ENCODE measurements around the gene NKPD1.

NKPD1 gene, protein sequence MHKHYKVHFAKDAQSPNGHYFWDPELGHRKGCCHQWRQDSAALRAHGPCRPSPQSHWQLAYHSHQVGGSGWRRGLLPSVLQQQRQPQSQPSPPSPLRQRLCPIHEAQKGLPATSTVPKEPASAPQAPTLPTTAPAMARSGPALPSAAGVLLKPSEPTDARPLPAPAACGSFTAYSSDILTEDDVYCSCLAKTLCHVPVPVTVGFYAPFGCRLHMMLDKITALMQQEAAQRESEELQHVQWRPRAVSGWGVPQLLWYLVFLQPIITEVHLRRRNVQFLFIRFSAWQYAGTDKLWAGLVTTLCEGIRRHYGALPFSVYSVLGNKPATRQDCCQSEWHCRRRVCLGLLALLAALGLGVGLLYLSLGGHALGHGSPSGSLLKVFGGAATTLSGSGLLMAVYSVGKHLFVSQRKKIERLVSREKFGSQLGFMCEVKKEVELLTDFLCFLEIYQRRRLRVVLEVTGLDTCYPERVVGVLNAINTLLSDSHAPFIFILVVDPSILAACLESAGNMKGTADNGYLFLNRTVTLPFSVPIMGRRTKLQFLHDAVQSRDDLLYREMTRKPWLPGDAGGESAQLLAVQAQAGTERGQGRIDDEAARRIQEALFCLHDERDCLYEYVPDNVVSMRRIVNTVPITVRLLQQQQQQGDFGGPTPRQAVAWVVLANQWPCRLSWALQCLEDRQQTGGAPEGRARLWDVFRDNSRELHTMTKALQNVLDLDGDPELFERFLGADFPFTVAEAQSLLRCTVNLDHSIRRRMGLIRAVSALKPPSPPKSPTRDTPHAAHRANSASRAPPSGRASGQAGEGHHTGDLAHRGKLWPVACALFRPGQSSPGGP

DNA sequence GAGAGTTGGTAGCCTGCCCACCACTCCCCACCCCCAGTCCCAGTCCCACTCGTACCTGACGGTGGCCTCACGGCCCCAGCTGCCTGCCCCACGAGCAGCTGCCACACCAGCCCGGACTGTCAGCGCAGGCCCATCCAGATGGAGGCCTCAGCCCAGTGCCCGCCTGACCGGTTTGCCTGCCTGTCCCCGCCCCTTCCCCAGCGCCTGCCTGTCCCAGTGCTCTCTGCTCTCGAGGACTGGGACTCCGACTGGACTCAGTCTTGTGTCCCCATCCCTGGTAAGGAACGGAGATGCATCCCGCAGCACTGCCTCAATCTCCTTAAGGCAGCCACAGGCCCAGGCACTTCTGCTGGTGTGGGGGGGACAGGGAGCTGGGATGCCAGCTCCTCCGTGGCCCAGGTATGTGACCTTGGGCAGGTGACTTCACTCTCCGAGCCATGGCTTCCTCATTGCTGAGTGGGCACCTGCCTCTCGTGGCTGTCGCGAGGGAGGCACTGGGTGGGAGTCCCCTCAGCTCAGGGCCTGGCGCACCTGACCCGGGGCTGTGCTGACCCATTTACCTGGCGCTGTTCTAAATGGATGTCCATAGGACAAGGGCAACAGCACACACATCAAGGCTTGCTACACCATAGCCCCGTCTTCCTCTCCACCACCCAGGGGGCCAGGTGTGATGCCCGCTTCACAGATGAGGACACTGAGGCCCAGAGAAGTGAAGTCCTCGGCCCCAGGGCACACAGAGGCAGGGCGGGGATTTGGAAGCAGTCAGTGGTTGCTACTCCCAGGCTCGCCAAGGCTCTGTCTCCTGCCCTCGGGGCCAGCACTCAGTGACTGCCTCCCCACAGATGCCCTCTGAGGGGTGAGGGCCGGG lies at the start of gene NKPD1:
TSS of gene NKPD1 (minus strand) at position 113 of the 868 bp plus-strand sequence. CDS start 832 bp downstream, outside the sequence.
- DNase-seq = no peak

DNA sequence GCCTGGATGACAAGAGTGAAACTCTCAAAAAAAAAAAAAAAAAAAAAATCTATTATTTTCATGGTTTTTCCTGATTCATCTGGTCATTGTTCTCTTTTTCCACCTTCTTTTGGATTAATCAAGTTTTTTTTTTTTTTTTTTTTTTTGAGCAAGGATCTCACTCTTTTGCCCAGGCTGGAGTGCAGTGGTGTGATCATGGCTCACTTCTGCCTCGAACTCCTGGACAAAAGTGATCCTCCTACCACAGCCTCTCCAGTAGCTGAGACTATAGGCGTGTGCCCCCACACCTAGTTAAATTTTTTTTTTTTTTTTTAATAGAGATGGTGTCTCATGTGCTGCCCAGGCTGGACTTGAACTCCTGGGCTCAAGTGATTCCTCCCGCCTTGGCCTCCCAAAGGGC lies 45.5 kb upstream of the NKPD1 start:
- DNase-seq = no peak

DNA sequence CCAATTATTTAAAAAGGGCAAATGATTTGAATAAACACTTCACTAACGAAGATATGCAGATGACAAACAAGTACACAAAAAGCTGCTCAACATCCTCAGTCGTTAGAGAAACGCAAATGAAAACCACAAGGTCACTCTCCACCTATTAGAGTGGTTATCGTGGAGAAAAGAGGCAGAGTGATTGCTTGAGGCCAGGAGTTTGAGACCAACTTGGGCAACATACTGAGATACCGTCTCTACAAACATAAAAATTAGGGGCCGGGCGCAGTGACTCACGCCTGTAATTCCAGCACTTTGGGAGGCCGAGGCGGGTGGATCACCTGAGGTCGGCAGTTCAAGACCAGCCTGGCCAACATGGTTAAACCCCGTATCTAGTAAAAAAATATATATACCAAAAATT lies 45.0 kb upstream of the NKPD1 start:
- no peak for DNase-seq

DNA sequence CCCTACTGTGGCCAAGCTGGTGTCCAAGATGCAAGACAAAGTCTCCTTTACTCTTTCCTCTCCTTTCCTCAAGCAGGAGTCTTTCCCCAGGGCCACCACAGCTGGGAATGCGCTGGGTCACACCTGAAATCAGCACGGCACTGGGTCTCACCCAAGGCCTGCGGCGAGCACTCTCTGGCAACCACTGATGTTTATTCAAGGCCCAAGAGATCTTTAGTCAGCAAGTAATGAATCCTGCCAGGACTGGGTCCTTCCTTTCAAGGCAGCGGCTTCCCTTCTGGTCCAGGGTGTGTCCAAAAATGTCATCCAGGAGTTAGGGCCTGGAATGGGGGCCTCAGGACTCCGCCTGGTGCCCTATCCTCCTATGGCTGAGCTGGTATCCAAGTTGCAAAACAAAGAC lies 41.9 kb upstream of the NKPD1 start:
- DNase-seq = no peak

DNA sequence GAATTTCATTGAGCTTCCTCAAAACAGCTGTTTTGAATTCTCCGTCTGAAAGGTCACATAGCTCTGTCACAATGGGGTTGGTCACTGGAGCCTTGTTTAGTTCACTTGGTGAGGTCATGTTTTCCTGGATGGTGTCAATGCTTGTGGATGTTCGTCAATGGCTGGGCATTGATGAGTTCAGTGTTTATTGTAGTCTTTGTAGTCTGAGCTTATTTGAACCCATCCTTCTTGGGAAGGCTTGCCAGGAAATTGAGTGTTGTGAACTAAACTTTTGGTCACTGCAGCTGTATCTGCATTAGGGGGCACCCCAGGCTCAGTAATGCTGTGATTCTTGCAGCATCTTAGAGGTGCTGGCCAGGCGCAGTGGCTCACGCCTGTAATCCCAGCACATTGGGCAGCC lies 39.8 kb upstream of the NKPD1 start:
- no peak for DNase-seq

DNA sequence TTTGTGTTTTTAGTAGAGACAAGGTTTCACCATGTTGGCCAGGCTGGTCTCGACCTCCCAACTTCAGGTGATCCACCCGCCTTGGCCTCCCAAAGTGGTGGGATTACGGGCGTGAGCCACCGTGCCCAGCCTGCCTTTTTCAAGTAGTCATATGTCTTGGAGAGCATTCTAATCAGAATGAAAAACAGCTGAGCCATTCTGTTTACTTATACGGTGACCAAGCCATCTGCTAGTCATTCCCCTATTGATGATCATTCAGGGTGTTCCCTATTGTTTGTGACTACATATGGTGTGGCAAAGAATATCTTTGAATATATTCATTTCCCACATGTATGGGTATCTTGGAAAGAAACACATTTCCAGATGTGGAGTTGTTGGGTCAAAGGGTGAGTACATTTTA lies 35.0 kb upstream of the NKPD1 start:
- DNase-seq = no peak

DNA sequence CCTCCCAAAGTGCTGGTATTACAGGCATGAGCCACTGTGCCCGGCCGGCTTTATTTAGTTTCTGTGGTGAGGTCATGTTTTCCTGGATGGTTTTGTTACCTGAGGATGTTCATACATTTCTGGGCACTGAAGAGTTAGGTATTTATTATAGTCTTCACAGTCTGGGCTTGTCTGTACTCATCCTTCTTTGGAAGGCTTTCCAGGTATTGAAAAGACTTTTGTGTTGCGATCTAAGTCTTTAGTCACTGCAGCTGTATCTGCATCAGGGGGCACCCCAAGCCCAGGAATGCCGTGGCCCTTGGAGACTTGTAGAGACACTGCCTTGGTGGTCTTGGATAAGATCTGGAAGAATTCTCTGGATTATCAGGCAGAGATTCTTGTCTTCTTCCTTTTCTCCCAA lies 30.6 kb upstream of the NKPD1 start:
- no peak for DNase-seq

DNA sequence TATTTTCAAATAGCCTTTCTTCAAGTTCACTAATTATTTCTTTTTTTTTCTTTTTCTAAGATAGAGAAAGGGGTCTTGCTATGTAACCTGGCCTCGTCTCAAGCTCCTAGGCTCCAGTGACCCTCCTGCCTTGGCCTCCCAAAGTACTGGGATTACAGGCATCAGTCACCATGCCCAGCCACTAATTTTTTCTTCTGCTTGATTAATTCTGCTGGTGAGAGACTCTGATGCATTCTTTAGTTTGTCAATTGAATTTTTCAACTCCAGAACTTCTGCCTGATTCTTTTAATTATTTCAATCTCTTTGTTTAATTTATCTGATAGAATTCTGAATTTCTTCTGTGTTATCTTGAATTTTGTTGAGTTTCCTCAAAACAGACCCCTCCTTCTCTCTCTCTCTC lies 29.2 kb upstream of the NKPD1 start:
- DNase-seq = no peak

DNA sequence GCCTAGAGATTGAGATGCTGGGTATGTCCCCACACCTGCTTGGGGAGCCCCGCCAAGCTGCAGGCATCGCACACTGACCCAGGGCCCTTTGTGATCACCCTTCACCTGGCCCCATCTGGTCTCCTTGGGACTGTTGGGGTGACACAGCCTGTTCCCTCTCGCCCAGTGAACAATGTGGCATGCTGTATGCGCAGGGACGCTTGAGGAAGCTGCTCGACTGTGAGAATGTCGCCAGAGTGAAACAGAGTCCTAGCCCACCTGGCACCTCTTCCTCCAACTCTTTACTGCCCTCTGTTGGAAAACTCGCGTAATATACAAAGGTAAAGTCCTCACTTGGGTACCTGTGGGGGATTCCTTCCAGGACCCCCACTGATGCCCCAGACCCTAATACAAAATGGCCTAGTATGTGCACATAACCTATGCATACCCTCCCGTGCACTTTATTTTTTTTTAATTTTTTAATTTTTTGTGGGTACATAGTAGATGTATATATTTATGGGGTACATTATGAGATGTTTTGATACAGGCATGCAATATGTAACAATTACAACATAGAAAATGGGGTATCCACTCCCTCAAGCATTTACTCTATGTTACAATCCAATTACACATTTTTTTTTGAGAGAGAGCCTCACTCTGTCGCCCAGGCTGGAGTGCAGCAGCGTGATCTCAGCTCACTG lies 26.8 kb upstream of the NKPD1 start:
- peak; percentile 53 for DNase-seq

DNA sequence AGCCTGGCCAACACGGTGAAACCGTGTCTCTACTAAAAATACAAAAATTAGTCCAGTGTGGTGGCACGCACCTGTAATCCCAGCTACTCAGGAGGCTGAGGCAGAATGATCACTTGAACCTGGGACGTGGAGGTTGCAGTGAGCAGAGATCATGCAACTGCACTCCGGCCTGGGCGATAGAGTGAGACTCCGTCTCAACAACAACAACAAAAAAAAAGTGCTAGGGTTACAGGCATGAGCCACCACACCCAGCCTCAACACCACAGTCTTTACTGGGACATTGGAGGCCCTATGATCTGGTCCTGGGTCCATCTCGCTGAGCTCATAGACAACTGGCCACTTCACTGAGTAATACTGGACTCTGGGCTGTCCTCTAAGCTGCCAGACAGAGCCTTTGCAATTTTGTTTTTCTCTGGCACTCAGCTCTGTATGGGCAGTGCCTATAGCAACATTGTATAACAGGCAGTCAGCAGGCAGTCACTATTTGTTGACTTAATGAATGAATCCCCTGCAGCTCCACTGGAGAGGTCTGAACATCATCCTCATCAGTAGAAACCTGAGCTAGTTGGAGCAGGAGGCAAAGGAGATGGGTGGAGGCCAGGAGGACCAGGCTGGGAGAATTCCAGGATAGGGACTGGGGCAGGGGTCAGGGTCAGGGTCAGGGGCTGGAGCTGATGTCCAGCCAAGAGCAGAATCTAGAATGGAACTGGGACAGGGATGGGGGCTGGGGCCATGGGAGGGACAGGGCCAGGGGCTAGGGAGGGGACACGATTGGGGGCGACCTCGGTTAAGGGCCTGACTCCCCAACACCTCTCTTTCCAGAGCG lies 25.9 kb upstream of the NKPD1 start:
- DNase-seq = no peak

DNA sequence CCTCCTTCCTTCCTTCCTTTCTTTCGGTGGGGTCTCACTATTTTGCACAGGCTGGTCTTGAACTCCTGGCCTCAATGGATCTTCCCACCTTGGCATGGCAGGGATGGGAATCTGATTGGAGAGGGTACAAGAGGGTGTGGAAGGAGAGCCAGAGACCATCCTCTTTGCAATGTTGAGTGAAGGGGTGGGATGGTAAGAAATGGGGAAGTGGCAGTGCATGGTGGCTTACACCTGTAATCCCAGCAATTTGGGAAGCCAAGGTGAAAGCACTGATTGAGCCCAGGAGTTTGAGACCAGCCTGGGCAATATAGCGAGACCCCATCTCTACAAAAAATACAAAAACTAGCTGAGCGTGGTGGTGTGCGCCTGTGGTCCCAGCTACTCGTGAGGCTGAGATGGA lies 23.3 kb upstream of the NKPD1 start:
- no peak for DNase-seq

DNA sequence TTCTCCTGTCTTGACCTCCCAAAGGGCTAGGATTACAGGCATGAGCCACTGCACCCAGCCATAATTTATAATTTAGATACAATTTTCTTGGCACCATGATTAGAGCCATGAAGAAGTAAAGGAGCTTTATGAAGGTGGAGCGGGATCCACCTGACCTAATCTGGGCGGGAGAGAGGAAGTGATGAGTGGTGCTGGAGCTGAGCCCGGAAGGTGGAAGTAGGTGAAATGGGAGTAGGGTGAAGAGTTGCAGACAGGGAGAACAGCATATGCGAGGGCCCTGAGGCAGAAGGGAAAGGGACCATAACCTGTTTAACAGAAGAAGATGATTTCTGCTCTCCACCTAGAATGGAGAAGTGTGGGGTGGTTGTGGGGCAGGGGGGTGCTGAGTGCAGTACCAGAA lies 22.0 kb upstream of the NKPD1 start:
- no peak for DNase-seq

DNA sequence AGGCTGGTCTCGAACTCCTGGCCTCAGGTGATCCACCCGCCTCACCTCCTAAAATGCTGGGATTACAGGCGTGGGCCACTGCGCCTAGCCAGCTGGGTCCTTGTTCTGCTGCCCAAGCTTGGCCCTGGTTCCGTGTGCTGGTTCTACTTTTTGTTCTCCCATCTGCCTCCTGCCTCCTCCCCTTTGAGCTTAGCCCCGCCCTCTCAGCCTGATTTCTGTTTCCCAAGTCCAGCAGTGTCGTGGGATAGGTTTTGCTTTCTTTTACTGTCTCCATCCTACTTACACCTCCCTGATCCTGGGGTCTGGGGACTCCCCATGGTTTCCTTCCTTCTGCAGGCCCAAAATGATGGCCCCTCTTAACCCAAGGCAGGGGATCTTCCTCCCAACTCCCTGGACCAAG lies 20.2 kb upstream of the NKPD1 start:
- DNase-seq = no peak

DNA sequence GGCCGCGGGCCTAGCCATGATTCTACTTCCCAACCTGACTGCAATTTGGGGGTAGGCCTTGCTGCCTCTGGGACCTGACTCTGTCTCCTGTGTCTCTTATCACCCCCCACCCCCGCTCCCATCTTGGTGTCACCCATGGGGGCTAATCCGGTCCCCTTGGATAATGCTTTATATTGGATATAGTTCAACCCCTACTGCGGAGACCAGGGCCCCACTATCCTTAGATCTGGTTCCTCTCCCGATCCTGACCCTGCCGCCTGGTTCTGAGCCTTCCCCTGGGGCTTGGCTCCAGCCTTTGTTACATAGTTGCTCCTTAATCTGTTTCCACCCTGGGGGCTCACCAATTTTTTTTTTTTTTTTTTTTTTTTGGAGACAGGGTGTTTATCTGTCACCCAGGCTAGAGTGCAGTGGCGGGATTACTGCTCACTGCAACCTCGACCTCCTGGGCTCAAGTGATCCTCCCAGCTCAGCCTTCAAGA lies 19.1 kb upstream of the NKPD1 start:
- no peak for DNase-seq

DNA sequence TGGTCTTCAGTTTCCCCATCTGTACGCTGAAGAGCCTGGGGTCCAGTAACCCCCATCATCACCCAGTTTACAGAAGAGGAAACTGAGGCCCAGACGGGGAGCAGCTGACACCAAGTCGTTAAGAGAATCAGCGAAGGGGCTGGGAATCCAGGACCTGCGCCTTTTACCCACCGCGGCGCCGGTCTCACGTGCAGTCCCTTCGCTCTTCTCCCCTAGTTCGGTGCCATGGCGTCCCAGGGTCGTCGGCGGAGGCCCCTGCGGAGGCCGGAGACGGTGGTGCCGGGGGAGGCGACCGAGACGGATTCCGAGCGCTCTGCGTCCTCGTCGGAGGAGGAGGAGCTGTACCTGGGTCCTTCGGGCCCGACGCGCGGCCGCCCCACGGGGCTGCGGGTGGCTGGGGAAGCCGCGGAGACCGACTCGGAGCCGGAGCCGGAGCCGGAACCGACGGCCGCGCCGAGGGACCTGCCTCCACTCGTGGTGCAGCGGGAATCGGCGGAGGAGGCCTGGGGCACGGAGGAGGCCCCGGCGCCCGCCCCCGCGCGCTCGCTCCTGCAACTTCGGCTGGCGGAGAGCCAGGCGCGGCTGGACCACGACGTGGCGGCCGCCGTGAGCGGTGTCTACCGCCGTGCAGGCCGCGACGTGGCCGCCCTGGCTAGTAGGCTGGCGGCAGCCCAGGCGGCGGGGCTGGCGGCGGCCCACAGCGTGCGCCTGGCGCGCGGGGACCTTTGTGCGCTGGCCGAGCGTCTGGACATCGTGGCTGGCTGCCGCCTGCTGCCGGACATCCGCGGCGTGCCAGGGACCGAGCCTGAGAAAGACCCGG lies 18.5 kb upstream of the NKPD1 start:
- peak; percentile 5 for DNase-seq

DNA sequence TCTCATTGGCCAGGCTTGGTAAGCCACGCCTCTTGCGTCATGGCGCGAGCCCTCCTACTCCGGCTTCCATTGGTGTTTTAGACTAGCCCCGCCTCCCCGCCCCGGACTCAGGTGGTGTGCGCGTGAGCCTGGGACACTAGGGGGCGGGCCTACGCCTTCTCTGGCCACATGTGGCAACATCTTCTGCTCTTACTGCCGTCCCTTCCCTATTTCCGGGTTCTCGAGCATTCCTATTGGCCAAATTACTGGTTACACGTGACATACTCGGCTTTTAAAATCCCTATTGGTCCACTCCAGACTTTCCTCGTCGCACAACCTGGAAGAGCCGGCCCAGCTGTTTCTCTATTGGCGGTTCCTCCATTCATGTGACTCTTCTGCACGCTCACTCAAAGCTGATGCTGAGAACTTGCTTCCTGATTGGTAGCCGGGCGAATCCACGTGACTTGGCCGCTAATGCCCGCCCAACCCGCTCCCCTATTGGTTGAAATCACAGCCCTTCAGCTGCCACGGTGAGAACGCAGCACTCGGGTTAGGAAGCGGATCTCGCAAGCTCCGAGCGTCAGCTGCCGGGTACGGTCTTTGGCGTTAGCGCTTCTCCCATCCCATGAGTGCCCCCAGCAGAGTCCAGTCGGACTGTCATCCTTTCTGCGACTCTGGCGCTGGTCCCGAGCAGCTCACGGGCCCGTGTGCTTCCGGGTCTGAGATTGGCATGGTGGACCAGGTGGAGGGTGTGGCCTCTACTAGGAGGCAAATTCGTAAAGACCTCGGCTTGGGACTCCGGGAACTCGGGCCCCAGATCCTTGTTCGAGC lies 17.7 kb upstream of the NKPD1 start, which contains the start of gene BLOC1S3:
TSS of gene BLOC1S3 (plus strand) at position 523 of the 810 bp plus-strand sequence. CDS start 513 bp downstream, outside the sequence.
- peak; percentile 100 for DNase-seq

DNA sequence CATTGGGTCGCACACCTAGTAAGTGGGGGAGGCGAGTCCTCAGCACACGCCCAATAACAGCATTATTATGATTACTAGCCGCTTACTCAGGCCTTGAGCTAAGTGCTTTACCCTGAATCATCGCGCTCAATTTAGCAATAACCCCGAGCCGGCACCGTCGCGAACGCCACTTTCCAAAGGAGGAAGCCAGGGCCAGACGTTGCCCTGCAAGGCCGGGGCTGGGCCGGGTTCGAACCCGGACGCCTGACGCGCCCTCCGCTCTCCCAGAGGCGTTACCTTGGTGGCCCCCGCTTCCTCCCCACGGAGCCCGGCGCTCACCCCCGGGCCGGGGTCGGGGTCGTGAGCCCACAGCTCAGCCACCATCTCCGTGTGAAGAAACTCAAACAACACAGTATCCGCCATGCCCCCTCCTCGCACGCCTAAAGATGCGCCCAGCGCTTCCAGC lies 17.1 kb upstream of the NKPD1 start, which contains the start of gene TRAPPC6A:
TSS of gene TRAPPC6A (minus strand) at position 421 of the 445 bp plus-strand sequence. CDS start at position 402, 19 bp downstream.
- no peak for DNase-seq

DNA sequence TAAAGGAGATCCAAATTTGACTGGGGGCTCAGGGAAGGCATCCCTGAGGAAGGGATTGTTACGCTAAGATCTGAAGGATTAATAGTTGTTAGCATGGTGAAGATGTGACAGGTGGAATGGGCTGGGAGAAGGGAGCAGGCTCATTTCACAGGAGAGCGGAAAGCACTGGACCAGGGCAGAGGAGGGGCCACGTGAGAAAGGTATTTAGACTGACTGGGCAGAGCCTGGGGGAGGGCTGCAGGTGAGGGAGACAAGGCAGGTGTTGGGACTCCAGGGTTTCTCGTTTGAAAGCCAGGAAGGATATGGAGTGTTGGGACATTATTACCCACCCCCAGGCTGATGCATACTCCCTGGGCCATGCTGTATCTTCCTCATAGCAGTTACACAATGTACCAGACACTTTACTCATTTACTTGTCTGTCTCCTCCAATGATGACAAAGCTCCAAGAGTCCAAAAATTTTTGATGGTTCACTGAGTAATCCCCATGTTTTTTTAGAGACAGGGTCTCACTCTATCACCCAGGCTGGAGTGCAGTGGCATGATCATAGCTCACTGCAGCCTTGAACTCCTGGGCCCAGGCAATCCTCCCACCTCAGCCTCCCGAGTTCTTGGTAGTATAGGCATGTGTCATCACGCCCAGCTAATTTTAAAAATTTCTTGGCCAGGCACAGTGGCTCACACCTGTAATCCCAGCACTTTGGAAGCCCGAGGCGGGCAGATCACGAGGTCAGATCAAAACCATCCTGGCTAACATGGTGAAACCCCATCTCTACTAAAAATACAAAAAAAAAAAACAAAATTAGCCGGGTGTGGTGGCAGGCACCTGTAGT lies 14.9 kb upstream of the NKPD1 start:
- DNase-seq = no peak

All from NCI-H1105 treated with DMSO at 0.1 percent for 48 hours (cell line).